Stimulated activated naive CD8-positive, alpha-beta T cell treated with anti-CD3 and anti-CD28 coated beads, Interleukin-15, Interleukin-2, amounts not matched to agents 100 U/mL and 50 U/mL, for 24 hours (primary cell): ENCODE measurements around the gene SLC1A3.

Source experiments
- ATAC-seq: fragments of 150-1000 bp; cut with Tn5 transposase; one replicate; pipeline ENCODE4 v1.10.0; 2021
- DNase-seq: peaks from one replicate; pipeline ENCODE4 v3.0.0; 2021

The SLC1A3 gene

GRCh38 chr5:36685631-36686288 lies 79.4 kb downstream of the SLC1A3 start:
- DNase-seq, result no peak
- no peak for ATAC-seq

- DNase-seq (no peak), ATAC-seq (no peak)
These were observed 80.5 kb downstream of the SLC1A3 start for GRCh38 chr5:36686881-36687280.

GRCh38 chr5:36688722-36689121 lies 82.3 kb downstream of the SLC1A3 start:
- DNase-seq (peak; percentile 20), ATAC-seq (no peak)

GRCh38 chr5:36689225-36689624 lies 82.8 kb downstream of the SLC1A3 start:
- DNase-seq (peak; percentile 27), ATAC-seq (peak; percentile 30)

- ATAC-seq, result peak; percentile 82
- DNase-seq, result peak; percentile 81
These were observed 83.9 kb downstream of the SLC1A3 start for GRCh38 chr5:36690041-36690961.

GRCh38 chr5:36691226-36691625 lies 84.8 kb downstream of the SLC1A3 start:
- DNase-seq (no peak), ATAC-seq (no peak)

- DNase-seq, result no peak
- ATAC-seq, result no peak
These were observed 85.4 kb downstream of the SLC1A3 start for GRCh38 chr5:36691696-36692371.

GRCh38 chr5:36692791-36693763 lies 86.7 kb downstream of the SLC1A3 start:
- ATAC-seq (peak; percentile 45), DNase-seq (peak; percentile 70)

GRCh38 chr5:36694351-36694750 lies 87.9 kb downstream of the SLC1A3 start:
- DNase-seq, result no peak
- ATAC-seq, result no peak

GRCh38 chr5:36696059-36696673 lies 89.8 kb downstream of the SLC1A3 start:
- peak; percentile 53 for ATAC-seq
- DNase-seq, result peak; percentile 34

GRCh38 chr5:36698031-36698430 lies 91.6 kb downstream of the SLC1A3 start:
- no peak for DNase-seq
- no peak for ATAC-seq

GRCh38 chr5:36701085-36701698 lies 94.8 kb downstream of the SLC1A3 start:
- DNase-seq (no peak), ATAC-seq (no peak)

GRCh38 chr5:36703245-36703860 lies 96.9 kb downstream of the SLC1A3 start:
- no peak for ATAC-seq

GRCh38 chr5:36704131-36704530 lies 97.7 kb downstream of the SLC1A3 start:
- DNase-seq, result no peak
- ATAC-seq, result no peak

More at GRCh38 chr5:36703245-36703860, 96.9 kb downstream of the SLC1A3 start:
- no peak for DNase-seq

GRCh38 chr5:36705055-36705454 lies 98.6 kb downstream of the SLC1A3 start:
- ATAC-seq (no peak), DNase-seq (no peak)

GRCh38 chr5:36706662-36707061 lies 100.3 kb downstream of the SLC1A3 start:
- ATAC-seq (no peak), DNase-seq (no peak)

- DNase-seq (no peak), ATAC-seq (no peak)
These were observed 102.6 kb downstream of the SLC1A3 start for GRCh38 chr5:36708996-36709395.

- DNase-seq (no peak), ATAC-seq (no peak)
These were observed 103.6 kb downstream of the SLC1A3 start for GRCh38 chr5:36710039-36710438.

GRCh38 chr5:36712706-36713105 lies 106.3 kb downstream of the SLC1A3 start:
- ATAC-seq, result no peak
- DNase-seq, result no peak

- ATAC-seq (no peak), DNase-seq (no peak)
These were observed 107.1 kb downstream of the SLC1A3 start for GRCh38 chr5:36713541-36713940.
